GM12891 (cell line): ENCODE measurements around the gene RPL35A.

Experiments
- DNase-seq: peaks from one replicate; pipeline ENCODE4 v3.0.0; 2011; ENCODE audit warnings: low spot score; ENCODE audit not compliant: insufficient read length
- FAIRE-seq: peaks from 2 replicates; lab custom pipeline; 2011; peaks lifted over from hg19 to GRCh38; lab: Jason Lieb, UNC
- PAX5 ChIP-seq: IDR thresholded peaks from 2 replicates; pipeline ENCODE4 v1.6.1; 2011; ENCODE audit warnings: low read length, moderate library complexity, mild to moderate bottlenecking; ENCODE audit not compliant: insufficient read depth, severe bottlenecking
- POLR2A ChIP-seq: IDR thresholded peaks from 2 replicates; pipeline ENCODE4 v1.6.1; 2011; ENCODE audit warnings: low read depth, low read length, control low read depth
- POLR2AphosphoS5 ChIP-seq: IDR thresholded peaks from 2 replicates; pipeline ENCODE4 v1.6.1; 2011; ENCODE audit warnings: low read depth, low read length, control low read depth
- POU2F2 ChIP-seq: IDR thresholded peaks from 2 replicates; pipeline ENCODE4 v1.6.1; 2011; ENCODE audit warnings: low read depth, mild to moderate bottlenecking, control low read depth, low read length, moderate library complexity
- SPI1 ChIP-seq: IDR thresholded peaks from 2 replicates; pipeline ENCODE4 v1.6.1; 2011; ENCODE audit warnings: low read depth, low read length, control low read depth
- TAF1 ChIP-seq: IDR thresholded peaks from 2 replicates; pipeline ENCODE4 v1.6.1; 2011; ENCODE audit warnings: low read depth, low read length, control low read depth

Gene RPL35A

DNA sequence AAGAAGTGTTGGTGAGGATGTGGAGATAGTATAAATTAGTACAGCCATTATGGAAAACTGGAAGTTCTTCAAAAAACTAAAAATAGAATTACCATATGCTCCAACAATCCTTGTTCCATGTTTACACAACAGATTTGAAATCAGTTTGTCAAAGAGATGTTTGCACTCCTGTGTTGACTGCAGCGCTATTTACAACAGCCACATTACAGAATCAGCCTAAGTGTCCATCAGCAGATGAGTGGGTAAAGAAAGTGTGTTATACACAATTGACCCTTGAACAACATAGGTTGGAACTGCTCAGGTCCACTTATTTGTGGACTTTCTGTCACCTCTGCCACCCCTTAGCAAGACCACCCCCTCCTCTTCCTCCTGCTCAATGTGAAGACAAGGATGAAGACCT is 44.7 kb downstream of the RPL35A start:
- no peak for DNase-seq
- FAIRE-seq = no peak
- TF ChIP-seq POLR2AphosphoS5 = no peak
- no peak for TF ChIP-seq TAF1
- no peak for TF ChIP-seq SPI1
- no peak for TF ChIP-seq PAX5
- TF ChIP-seq POU2F2 = no peak

DNA sequence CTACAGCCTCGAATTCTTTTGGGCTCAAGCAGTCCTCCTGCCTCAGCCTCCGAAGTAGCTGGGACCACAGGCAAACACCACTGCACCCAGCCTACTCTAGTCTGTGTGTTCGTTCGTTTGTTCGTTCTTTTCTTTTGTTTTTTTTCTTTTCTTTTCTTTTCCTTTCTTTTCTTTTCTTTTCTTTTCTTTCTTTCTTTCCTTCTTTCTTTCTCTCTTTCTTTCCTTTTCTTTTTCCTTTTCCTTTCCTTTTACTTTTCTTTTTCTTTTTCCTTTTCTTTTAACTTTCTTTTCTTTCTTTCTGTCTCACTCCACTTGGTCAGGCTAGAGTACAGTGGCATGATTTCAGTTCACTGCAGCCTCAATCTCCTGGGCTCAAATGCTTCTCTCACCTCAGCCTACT is 46.9 kb downstream of the RPL35A start:
- DNase-seq (no peak), FAIRE-seq (no peak)
- no peak for TF ChIP-seq TAF1

DNA sequence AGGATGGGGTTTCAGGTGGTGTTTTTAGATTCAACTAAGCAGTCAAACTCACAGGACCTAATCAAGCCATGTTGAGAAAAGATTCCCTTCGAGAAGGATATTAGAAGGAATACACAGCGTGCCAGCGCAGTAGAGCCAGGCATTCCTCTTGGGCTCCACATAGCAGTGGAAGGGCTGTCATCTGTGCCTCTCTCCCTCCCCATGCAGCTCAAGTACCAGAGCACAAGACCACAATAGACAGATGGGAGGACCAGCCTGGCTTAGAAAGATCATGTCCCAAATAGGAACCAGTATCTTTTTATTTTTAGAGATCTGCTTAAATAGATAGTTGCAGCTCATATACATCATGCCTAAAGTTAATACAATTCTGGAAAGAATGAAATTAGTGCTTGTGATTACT is 47.9 kb downstream of the RPL35A start:
- DNase-seq = no peak
- no peak for FAIRE-seq
- no peak for TF ChIP-seq TAF1
- no peak for TF ChIP-seq POU2F2
- TF ChIP-seq POLR2A = no peak
- TF ChIP-seq PAX5 = no peak
- TF ChIP-seq POLR2AphosphoS5 = no peak
- no peak for TF ChIP-seq SPI1
